Gastrocnemius medialis (tissue), 4 donors: Measurements from ENCODE around the gene SLC12A3.

Experiments
- CTCF ChIP-seq, 5 experiments: fragments of 450-650 bp in 3 of 5; fragments of 200-600 bp in 2 of 5; sonication (generic) in 2 of 5; IDR thresholded peaks in 4 of 5; conservative IDR thresholded peaks in 1 of 5; 1 replicate in 4 of 5; 2 replicates in 1 of 5; pipeline ENCODE4 v1.5.1; 2016 to 2019; ENCODE audit warnings: antibody characterized with exemption in 5 of 5, mild to moderate bottlenecking in 3 of 5, moderate library complexity in 3 of 5
- POLR2A ChIP-seq, 2 donors: fragments of 450-650 bp; IDR thresholded peaks; one replicate each; pipeline ENCODE4 v1.6.1; 2017; ENCODE audit warnings: antibody characterized with exemption in 2 of 2, mild to moderate bottlenecking in 2 of 2, moderate library complexity in 2 of 2

- TF ChIP-seq CTCF (IDR thresholded peaks at IDR 0.05 in 4 of 5, conservative IDR thresholded peaks at IDR 0.05 in 1 of 5) (no peak), POLR2A (IDR thresholded peaks at IDR 0.05) (no peak)
Measured at GRCh38 chr16:56918467-56919012, 53.5 kb downstream of the SLC12A3 start.
